NCI-H2107 (cell line): ENCODE results near the gene PSMB7.

Experiments
- DNase-seq: peaks from one replicate; lab custom pipeline; 2025; lab: John Stamatoyannopoulos, UW

Gene PSMB7

DNA sequence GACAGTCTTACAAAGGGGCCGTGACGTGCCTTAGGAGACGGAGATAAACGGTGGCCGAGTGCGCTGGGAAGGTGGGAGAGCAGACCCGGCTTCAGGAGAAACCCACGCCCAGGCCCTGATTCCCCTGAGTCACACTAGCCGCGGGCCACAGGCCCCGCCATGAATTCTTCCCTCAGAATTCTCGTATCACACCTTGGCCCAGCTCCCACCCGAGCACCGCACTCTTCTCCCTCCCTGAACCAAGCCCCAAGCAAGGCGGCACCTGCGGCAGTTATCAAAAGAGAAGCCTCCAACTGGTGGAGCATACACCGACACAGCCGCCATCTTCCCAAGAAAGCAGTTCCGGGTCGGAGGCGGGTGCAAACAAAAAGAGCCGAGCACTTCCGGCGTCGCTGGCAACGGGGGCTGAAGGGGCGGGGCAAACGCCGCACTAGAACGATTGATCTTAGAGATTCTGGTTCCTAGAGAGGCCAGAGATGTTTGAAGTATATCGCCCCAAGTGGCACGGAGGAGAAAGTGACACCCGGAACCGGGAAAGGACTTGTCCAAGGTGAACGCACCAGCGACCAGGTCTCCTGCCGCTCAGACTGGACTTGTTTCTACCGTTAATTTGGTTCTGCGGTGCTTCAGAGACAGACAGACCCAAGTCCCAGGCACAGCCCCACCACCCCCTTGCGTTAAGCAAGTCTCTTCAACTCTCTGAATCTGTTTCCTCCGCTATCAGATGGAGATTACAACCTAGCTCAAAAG is at the start of gene PSMB7:
Gene PSMB7, minus strand, starts transcription at position 341 of the 750 bp plus-strand sequence. Its CDS starts 17 bp downstream, at position 324.
- peak; percentile 94 for DNase-seq

DNA sequence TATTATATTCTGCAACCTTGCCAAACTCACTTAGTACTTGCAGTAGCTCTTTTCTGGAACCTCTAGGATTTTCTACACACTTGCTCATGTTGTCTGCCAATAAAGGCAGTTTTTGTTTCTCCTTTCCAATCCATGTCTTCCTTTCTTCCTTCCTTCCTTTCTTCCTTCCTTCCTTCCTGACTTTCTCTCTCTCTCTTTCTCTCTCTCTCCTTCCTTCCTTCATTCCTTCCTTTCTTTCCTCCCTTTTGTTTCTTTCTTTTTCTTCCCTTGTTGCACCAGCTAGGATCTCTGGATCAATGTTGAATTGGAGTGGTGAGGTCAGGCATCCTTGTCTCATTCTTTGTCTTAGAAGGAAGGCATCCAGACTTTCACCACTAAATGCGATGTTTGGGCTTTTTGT is 47.5 kb upstream of the PSMB7 start:
- DNase-seq = no peak

DNA sequence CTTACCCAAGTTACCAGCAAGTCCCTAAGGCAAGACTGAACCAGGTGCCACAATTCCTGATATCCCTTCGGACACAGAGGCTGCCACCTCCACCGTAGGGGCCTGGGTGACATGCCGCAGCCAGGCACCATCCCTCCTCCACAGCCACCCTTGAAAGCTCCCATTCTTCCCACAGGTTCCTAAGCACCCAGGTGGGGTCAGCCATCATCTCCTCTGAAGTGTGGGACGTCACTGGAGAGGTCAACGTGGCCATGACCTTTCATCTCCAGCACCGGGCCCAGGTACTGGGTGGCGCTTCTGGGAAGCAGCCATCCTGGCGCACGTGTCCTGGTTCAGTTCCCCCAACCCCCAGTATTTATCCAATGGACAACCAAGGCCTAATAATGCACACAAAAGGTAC is 43.2 kb upstream of the PSMB7 start:
- DNase-seq = no peak

DNA sequence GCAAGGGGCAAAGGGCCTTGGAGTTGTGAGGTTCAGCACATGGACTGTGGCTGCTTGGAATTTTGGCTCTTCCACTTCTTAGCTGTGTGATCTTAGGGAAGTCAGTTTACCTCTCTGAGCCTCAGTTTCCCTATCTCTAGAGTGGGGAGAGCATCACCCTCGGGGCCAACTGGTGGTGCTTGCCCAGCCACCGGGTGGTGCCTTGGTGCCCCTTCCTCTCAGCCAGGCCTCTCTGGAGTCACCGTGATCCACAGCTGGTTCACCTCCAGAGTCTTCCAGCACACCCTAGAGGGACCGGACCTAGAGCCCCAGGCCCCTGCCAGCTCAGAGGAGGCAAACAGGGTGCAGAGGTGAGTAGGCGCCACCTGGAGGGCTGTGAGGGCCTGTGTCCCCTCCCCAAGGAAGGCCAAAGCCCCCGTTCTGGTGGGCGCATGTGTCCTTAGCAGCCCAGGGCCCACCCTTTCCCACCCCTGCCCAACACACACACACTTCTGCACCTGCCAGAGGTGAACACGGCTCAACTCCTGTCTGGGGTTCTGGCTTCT is 42.7 kb upstream of the PSMB7 start:
- no peak for DNase-seq

DNA sequence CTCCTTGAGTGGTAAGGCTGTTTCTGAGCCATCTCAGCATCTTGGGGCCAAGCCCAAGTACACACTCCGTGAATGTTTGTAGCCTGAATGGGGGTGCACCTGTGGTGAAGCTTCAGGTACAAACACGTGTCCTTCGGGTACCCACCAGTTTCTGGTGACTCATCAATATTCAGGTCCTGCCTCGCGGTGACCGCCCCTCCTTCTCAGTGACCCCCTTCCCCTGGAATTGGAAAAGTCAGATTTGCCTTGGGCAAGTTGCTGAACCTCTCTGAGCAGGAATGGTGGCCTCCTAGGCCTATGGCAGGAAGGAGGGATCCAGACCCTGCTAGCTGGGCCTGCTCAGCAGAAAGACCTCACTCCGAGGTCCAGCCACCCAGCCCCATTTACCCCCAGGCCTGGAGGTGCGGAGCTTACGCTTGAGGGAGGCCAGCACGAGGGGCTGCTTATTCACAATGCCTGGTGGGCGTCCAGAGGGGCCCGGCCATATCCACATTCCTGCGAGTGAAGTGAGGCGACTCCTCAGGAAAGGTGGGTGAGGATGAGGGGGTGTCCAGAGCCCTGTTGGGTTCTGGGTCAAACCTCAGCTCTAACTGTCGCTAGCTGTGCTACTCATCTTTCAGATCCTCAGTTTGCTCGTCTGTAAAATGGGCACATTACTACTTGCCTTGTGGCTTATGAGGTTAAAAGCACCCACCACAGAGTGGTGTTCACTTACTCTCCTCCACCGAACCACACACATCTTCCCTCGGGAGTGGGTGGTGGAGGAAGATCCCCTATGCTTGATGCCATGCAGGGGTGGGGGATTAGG is 42.0 kb upstream of the PSMB7 start:
- DNase-seq = no peak

DNA sequence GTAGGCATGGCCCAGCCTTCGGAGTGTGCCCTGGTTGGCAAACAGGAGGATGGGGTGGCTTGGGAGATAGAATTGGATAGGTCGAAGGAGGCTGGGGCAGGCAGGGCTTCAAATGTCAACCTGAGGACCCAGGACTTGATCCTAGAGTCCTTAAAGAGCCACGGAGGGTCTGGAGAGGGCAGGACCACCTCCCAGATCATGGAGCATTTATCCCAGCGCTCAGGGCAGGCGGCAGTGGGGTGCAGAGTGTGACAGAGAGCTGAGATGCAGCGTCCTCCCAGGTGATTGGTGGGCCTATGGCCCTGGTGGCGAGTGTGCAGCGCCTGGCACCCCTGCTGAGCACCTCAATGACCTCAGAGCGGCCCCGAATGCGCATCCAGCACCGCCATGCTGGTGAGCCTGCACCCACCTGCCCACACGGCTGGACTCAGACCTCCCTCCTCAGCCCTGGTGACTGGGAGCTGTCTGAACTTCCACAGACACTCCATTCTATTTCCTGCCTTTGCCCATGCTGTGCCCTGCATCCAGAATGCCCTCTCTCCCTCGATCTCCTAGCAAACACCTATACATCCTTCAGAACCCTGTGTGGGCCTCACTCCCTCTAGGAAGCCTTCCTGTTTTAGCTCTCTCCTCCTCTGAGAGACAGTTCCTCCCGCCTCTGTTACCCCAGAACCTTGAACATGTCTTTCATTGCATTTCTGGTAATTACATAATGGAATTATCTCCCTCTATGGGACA is 41.3 kb upstream of the PSMB7 start:
- DNase-seq = no peak

DNA sequence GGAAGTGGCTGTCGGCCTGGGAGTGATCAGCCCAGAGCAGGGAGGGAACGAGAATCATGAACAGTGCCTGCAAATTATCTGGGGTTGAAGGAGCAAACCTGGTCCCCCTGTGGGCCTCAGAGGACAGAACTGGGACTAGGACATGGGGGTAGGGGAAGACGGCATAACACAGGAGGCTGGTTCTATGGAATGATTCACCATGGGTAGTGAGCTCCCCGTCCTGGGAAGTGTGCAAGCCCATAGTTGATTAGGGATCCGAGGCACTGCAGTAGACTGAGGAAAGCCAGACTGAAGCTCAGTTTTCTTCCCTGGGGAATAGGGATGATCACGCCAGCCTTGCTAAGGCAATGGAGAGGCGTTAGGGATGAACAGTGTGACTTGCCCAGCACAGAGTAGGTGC is 40.6 kb upstream of the PSMB7 start:
- DNase-seq = no peak

DNA sequence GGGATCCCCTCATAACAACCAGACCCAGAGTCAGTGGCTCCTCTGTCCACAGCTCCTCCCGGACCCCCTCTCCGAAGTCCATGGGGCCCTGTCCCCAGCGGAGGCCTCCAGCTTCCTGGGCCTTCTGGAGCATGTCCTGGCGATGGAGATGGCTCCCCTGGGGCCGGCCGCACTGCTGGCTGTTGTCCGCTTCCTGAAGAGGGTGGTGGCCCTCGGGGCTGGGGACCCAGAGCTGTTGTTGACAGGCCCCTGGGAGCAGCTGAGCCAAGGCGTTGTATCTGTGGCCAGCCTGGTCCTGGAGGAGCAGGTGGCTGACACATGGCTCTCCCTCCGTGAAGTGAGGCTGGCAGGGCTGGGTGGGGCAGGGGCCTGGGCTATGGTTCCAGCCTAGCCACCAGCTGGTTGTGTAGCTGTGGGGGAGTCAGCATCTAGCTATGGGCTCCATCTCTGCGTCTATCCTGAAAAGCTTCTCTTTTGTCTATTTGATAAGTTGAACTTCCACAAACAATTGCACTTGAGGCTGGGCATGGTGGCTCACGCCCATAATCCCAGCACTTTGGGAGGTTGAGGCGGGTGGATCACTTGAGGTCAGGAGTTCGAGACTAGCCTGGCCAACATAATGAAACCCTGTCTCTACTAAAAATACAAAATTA is 39.7 kb upstream of the PSMB7 start:
- DNase-seq = no peak

DNA sequence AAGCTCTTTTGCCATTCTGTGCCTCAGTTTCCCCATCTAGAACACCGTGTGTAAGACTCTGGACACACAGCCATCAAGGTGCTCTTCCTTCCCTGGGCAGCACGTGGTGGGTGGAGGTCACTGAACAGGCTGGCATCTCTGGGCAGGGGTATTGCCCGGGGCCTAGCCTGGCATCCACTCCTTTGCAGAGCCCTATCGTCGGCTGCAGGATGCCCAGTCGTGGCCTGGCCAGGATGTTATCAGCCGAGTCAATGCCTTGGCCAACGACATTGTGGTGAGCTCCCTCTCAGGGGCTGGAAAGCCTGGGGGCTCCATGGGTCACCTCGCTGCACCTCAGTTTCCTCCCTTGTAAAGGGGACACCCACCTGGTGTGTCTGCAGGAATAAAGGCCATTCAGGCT is 39.1 kb upstream of the PSMB7 start:
- no peak for DNase-seq

DNA sequence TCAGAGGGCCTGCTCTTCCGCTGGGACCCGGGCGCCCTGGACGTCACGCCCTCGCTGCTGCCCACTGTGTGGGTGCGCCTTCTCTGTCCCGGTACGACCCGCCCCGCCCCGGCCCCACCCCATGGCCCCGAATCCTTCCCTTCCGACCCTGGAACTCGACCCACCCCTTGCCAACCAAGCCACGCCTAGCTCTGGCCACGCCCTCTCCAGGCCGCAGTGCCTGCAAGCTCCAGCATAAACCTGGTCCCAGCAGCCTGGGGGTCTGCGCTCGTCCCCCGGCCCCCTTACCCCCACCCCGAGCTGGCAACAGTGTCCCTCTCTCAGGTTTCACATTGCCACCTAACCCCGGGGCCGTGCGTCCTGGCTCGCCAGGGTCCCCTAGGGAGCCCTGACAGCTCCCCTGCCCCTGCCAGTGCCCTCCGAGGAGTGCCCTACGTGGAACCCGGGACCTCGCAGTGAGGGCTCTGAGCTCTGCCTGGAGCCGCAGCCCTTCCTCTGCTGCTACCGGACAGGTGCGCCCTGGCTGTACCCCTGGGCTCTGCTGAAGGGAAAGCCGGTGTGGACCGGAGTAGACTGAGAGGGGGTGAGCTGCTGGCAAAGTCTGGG is 38.4 kb upstream of the PSMB7 start:
- no peak for DNase-seq

DNA sequence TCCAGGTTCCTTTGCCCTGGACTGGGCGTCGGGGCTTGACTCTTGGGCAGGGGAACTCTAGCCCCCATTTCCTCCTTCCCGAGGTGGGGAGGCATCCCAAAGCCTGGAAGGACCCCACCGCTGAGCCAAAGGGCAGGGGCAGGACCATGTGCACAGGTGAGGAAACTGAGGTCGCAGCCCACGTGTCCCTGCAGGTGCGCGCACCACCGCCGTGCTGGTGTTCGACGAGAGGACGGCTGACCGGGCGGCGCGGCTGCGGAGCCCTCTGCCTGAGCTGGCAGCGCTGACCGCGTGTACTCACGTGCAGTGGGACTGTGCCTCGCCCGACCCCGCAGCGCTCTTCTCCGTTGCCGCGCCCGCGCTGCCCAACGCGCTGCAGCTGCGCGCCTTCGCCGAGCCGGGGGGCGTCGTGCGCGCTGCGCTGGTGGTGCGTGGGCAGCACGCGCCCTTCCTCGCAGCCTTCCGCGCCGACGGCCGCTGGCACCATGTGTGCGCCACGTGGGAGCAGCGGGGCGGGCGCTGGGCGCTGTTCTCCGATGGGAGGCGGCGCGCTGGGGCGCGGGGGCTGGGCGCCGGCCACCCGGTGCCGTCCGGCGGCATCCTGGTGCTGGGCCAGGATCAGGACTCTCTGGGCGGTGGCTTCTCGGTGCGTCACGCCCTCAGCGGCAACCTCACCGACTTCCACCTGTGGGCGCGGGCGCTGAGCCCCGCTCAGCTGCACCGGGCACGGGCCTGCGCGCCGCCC is 37.8 kb upstream of the PSMB7 start:
- DNase-seq = no peak

DNA sequence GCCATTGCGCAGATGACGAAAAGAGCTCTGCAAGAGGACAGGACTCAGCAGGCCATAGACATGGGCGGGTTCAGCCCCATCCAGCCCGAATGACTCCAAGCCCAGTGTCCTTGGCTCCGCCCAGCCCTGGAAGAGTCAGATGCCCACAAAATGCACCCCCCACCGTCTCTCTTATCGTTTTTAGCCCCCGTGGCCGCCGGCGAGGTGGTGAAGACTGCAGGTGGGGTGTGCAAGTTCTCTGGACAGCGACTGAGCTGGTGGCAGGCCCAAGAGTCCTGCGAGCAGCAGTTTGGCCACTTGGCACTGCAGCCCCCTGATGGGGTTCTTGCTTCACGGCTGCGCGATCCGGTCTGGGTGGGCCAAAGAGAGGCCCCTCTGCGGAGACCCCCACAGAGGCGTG is 37.1 kb upstream of the PSMB7 start:
- DNase-seq = no peak

DNA sequence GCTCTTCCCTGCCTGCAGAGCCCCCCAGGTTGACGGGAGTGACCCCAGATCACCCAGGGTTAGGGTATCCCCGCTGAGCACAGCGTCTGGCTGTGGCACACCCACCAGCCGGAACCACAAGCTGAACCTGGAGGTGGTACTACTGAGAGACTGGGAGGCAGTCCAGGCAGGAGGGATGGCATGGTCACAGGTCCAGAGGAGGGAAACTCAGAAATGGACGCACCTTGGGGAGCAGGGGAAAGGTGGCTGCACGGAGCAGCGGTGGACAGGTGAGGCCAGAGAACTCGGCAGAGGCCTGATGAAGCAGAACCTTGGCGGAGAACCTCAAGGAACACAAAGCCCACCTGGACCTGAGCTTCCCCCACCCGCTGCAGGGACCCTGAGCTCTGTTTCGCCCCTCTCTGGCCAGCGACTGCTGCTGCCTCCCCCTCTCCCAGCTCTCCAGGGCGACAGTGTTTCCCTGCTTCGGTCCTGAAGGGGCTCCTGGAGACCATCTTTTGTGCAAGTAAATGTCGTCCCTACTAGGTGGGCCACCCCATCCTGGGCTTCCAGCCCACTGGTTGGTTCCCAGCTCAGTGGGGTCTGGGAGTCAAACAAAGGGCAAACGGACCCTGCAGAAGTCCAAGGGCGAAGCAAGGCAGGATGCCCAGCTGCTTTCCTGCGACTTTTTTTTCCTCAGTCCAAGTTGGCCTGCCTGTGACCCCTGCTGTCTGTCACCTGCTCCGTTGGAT is 35.9 kb upstream of the PSMB7 start:
- DNase-seq = no peak

DNA sequence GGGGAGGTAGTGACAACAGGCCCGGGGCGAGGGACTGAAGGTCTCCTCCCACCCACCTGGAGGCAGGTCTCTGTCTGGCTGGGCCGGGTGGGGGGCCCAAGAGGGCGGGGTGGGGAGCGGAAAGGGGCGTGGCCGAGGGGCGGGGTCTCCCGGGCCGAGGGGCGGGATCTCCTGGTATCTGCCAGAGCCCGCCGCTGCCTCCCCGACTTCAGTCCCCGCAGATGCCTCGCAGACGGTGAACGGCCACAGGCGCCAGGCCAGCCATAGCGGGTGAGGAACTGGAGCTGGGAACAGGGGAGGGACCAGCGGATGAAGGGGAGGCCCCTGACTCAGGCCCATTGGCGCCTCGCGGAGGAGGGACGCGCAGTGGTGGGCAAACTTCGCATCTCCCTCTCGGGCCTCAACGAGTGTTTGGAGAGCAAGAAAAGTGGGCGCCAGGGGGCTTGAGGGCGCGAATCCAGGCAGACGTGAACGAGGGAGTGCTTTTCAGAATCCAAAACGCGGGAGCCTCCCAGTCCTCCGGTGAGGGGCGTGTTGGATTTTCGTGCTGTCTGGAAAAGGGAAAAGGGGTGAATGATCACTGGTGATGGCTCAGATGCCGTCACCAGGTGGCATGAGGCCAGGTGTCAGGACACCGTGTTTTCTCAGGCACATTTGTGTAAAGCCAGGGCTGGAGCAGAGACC is 35.1 kb upstream of the PSMB7 start, which contains the start of gene ADGRD2:
Gene ADGRD2, plus strand, starts transcription at position 211 of the 684 bp plus-strand sequence. CDS start 1,216 bp downstream, outside the sequence.
- DNase-seq = no peak

DNA sequence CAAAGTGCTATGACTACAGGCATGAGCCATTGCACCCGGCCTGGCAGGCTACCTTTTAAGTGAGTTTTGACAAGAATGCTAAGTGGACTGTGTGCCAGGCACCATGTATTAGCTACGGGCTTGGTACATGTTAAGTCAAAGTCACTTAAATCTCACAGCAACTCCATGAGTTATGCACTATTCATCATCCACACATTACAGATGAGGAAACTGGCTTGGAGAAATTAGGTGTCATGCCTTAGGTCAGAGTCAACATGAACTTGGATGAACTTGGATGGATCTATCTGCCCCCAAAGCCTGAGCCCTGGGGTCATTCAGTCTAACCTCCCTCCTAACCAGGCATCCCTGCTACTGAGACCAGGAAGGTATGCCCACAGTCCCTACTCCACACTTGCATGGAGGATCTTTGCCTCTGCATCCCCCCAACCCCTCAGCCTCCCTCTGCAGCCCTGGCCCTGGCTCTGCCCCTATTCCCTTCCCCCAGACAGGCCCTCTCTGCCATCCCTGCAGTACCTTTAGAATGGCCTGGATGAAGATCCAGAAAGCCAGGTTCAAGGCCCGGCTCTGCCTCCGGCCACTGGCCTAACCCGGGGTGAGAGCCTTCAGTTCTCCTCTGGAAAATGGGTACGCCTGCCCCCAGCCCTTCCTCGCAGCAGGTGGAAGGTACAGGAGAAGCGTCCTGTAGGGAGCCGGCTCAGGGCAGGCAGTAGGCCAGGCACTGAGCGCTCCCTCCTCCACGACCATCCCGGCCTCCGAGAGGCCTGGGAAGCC is 34.3 kb upstream of the PSMB7 start:
- DNase-seq = no peak

DNA sequence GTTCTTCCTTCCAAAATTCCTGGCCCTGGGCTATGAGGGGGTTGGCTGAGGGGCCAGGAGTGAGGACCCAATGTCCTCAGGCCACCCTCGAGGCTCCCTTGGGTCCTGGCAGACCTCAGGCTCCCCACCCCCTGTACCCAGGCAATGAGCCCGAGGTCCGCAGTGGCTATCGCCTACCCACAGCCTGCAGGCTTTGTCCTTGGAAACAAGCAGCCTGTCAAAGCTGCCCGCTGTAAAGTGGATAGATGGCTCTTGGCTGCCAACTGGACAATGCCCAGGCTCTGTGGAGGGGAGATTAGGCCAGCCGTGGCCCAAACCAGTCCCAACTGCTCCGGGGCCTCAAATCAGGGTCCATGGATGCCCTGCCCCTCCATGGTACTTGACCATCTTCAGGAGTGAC is 32.8 kb upstream of the PSMB7 start:
- no peak for DNase-seq

DNA sequence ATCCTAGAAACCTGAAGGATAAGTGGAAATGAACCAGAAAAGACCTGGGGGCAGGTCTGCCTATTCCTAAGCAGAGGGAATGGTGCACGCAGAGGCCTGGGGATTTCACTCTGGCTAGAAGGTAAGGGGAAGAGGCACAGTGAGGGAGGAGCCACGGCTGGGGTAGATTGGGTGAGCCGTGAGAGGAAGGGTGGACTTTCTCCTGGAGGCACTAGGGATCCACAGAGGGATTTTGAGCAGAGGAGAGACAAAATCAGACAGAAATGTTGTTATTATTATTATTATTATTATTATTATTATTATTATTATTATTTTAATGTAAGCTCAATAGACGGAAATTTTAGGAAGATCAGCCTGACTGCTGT is 32.0 kb upstream of the PSMB7 start:
- DNase-seq = no peak

DNA sequence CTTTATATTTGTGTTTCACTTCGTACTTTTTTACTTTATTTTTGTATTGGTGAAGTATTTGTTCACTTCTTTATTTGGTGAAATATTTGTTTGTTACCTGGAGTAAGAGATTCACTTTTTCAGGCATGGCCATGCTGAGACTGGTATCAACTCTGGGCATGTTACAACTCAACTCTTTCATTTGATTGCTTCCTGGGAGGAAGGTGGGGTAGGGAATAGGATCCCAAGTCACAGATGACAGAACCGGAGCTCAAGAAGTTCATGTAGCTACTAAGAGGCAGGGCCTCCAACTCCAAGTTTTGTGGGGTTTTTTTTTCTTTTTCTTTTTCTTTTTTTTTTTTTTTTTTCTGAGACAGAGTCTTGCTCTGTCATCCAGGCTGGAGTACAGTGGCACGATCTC is 28.9 kb upstream of the PSMB7 start:
- DNase-seq = no peak

DNA sequence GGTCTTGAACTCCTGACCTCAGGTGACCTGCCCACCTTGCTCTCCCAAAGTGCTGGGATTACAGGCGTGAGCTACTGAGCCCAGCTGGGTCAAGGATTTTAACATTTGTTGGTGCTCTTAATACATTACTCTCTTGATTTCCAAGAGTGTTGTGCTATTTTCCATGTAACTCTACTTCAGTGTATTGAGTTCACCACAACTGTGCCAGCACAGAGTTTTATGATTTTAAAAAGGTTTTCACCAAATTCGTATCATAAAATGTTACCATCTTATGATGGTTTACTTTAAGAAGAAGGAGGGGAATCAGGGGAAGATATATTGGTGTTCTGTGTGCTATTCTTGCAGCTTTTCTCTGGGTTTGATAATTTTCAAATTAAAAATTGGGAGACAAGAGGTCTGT is 28.4 kb upstream of the PSMB7 start:
- no peak for DNase-seq
